Prostate gland (tissue), 2 donors: ENCODE measurements around the gene SCAP.

Experiments used
- CTCF ChIP-seq, 4 experiments: fragments of 200-600 bp in 2 of 4; fragments of 450-650 bp in 2 of 4; sonication (generic) in 2 of 4; IDR thresholded peaks; 1 replicate in 3 of 4; 2 replicates in 1 of 4; pipeline ENCODE4 v1.5.1; 2016 to 2019; ENCODE audit warnings: antibody characterized with exemption in 4 of 4, mild to moderate bottlenecking in 2 of 4, moderate library complexity in 2 of 4
- POLR2A ChIP-seq: fragments of 450-650 bp; IDR thresholded peaks from one replicate; pipeline ENCODE4 v1.6.1; 2016; ENCODE audit warnings: antibody characterized with exemption, mild to moderate bottlenecking
- POLR2AphosphoS5 ChIP-seq: sonication (generic); formaldehyde crosslinking; IDR thresholded peaks from one replicate; pipeline ENCODE4 v1.6.1; 2017; ENCODE audit warnings: antibody characterized with exemption

GRCh38 chr3:47479826-47480160 lies 4.1 kb upstream of the SCAP start:
- no peak for TF ChIP-seq CTCF (IDR thresholded peaks at IDR 0.05)
- no peak for TF ChIP-seq POLR2AphosphoS5
- no peak for TF ChIP-seq POLR2A
